GM18858 (cell line): ENCODE results near the gene GNA14.
"Not testable (repeated sequence)": the region's sequence is repeated elsewhere in the genome, so short reads cannot be mapped to it uniquely, and the experiment has no call there.

Experiments used
- ATAC-seq: cut with Tn5 transposase; IDR thresholded peaks from one replicate; pipeline ENCODE4 v1.9.1; 2021; ENCODE audit not compliant: unreplicated experiment

GNA14 gene

DNA sequence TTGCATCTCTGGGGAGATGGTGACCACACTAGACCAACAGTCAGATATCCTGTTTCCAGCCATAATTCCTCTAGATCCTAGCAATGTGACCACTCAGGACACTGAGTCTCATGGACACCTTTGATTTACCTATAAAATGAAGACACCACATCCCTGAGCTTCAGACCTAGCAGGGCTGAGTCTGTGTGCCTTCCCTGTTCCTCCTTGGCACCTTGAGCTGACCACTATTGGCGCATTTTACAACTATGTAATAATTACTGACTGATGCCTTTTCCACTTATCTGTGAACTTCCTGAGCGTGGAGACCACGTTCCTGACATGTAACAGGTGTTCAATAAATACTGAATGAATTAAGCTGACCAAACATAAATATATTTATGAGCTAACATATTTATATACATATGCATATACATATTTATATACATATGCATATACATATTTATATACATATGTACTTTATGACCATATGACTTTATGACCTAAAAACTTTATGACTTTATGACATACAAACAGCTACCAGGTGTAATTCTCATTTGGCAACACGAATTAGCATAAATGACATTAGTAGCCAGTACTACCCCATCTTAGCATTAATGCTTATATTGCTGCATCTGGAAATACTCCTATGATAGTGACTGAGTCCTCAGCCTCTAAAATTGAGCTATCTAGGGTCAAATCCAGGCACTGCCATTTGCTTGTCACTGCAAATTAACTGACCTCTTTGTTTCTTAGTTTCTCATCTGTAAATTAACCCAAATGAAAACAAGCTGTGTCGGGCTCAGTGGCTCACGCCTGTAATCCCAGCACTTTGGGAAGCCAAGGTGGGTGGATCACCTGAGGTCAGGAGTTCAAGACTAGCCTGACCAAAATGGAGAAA is 150.6 kb downstream of the GNA14 start:
- ATAC-seq: no peak

DNA sequence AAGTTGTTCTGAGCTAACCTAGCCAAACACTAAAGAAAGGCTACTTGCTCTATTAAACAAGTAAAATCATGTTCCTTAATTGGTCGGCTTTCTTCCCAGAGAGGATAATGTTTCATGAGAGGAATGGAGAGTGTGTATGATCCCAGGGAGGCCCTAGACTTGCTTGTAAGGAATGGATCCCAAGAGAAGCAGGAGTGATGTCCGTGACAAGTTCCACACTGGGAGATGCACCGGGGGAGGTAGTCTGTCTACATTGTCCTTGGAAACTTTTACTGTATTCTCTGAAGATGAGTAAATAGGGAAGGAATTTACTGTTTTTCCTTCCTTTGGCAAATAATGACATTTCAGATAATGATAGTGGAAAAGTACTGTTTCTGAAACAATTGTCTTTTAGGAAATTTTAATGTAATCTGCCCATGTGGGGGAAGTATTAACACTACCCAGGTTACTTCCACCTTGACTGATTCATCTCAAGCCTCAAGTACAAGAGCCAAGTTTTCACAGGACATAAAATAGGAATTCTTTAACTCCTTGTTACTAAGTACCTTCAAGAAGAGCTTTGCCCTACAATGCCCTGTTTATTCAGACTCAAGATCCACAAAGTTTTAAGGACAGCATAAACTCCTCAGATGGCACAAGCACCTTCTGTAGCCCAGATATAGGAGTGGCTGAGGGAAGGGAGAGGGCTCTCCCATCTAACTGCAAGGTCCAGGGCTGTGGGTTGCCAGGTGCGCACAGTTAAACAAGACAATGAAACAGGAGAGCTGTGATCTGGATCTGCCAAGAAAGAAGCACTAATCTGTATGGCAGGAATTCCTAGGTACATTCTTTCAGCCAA is 152.1 kb downstream of the GNA14 start:
- no peak for ATAC-seq

DNA sequence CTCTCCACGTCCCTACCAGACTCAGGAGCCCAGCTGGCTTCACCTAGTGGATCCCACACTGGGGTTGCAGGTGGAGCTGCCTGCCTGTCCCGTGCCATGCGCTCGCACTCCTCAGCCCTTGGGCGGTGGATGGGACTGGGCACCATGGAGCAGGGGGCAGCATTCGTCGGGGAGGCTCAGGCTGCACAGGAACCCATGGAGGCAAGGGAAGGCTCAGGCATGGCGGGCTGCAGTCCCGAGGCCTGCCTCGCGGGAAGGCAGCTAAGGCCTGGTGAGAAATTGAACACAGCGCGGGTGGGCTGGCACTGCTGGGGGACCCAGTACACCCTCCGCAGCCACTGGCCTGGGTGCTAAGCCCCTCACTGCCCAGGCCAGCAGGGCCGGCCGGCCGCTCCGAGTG is 157.8 kb downstream of the GNA14 start:
- not testable (repeated sequence) for ATAC-seq

DNA sequence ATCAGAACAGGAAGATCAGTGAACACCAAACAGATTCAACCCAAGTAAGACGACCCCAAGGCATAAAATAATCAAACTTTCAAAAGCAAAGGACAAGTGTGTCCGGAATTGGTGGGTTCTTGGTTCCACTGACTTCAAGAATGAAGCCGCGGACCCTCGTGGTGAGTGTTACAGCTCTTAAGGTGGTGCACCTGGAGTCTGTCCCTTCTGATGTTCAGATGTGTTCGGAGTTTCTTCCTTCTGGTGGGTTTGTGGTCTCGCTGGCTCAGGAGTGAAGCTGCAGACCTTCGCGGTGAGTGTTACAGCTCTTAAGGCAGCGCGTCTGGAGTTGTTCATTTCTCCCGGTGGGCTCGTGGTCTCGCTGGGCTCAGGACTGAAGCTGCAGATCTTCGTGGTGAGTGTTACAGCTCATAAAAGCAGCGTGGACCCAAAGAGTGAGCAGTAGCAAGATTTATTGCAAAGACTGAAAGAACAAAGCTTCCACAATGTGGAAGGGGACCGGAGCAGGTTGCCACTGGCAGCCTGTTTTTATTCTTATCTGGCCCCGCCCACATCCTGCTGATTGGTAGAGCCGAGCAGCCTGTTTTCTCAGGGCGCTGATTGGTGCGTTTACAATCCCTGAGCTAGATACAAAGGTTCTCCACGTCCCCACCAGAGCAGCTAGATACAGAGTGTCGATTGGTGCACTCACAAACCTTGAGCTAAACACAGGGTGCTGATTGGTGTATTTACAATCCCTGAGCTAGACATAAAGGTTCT is 158.5 kb downstream of the GNA14 start:
- ATAC-seq: not testable (repeated sequence)

DNA sequence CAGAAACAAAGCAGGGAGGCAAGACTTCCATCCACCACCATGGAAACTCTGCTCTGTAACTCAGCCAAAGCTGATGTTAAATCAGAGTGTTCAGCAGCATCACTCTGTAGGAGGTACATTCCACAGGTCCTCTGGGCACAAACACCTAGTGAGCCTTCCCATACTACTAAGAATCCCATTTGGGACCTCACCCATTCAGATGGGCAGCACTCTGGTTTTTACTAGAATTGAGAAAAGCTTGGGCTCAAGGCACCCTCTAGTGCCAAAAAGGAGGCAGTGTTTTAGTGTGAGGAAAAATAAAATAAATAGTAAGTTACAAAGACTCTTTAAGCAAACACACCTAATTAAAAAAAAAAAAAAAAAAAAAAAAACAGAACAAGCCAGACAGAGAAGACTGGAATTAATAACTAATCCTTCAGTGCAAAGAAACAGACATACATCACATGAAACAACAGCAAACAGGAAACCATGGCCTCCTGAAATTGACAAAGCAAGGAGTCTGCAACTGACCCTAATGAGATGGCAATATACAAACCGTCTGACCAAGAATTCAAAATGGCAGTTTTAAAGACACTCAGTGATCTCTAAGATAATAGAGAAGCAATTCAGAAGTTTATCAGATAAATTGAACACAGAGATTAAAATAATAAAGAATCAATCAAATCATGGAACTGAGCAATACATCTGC is 159.5 kb downstream of the GNA14 start:
- ATAC-seq: no peak

DNA sequence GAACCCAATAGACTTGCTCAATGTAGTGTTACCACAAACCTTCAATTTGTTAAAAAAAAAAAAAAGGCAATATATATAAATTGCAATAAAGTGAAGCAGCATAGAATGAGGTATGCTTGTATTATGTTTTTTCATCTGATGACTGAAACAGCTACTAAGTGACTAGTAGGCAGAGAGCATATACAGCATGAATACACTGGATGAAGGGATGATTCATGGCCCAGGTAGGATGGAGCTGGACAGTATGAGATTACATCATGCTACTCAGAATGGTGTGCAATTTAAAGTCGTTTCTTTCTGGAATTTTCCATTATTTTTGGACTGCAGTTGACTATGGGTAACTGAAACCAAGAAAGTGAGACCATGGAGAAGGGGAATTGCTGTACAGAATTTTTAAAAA is 161.2 kb downstream of the GNA14 start:
- no peak for ATAC-seq

DNA sequence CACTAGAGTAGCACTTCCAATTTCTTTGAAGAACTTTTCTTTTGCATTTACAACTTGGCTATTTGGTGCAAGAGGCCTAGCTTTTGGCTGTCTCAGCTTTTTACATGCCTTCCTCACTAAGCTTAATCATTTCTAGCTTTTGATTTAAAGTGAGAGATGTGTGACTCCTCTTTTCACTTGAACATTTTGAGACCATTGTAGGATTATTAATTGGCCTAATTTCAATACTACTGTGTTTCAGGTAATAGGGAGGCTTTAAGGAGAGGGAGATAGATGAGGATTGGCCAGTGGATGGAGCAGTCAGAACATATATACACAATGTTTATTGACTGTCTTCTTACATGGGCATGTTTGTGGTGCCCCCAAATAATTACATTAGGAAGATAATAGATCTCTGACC is 161.7 kb downstream of the GNA14 start:
- ATAC-seq: no peak

DNA sequence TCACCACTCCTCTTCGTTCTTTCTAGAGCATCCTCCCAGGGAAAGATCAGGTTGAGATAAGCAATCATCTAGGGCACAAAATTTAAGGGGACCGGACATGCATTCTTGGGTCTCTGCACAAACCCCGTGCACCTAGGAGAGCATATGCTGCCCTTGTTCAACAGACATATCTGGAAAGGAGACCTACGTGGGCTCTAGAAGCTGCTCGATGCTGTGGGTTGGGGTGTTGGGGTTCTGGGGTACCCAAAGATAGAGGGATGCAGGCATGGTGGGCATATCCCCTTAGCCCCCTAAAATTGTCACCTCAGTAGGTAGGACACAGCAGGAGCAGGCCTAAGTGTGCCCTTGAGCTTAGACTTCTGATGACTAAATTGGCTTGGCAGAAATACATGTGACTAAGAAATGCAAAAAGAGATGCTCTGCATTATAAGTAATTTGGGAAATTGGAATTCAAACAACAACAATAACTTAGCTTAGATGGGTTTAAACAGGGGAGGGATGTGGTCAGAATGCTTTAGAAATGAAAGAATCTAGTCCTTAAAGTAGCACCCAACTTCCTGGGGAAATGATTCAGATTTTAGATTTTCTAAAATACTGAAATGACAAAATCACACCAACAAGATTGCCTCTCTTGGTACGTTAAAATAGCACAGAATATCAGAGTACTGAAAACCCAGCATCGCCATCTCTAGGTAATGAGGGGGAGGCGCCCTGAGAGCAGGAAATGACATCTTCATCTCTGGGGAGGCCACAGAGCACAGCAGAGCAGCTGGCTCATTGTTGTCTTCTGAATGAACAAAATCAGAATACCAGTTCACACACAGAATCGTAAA is 172.3 kb downstream of the GNA14 start:
- peak; percentile 91 for ATAC-seq

DNA sequence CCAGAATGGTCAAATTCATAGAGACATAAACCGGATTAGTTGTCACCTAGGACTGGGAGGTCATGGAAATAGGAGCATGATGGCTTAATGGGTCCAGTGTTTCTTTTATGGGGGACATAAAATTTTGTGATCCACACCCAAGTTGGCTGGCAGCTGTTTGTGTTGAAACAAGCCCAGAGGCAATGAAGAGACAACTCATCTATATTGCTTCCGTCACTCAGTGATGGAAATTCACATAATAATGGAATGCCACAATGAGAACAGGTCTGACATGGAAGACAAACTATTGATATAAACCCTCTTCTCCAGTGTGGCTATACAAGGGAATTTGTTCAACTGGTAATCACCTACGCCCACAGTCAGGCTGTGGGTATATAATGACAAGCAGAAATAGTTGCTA is 173.2 kb downstream of the GNA14 start:
- ATAC-seq: no peak

DNA sequence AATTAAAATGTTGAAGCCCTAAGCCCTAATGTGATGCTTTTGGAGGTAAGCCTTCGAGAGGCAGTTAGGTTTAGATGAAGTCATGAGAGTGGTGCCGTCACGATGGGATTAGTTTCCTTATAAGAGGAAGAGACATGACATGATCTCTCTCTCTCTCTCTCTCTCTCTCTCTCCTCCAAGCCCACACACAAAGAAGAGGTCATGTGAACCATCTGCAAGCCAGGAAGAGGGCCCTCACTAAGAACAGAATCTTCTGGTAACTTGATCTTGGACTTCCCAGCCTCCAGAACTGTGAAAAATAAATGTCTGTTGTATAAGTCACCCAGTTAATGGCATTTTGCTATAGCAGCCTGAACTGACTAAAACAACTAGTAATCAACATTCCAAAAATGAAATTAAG is 175.5 kb downstream of the GNA14 start:
- no peak for ATAC-seq

DNA sequence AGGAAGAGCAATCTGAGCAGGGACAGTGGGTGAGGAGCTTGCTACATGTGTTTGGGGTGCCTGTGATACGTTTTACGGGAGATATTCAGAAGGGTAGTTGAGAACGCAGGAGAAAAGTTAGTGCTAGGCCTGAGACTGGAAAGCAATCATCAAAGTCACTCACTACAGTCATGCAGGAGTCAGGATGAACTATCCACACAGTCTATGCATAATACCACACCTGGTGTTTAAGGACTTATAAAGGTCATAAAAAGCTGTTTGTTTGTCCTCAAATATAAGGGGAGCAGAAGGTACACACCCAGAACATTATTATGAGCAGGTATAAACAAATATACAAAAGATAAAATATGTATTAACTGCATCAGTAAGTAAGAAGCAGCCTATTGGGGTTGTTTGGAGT is 176.6 kb downstream of the GNA14 start:
- ATAC-seq: no peak

DNA sequence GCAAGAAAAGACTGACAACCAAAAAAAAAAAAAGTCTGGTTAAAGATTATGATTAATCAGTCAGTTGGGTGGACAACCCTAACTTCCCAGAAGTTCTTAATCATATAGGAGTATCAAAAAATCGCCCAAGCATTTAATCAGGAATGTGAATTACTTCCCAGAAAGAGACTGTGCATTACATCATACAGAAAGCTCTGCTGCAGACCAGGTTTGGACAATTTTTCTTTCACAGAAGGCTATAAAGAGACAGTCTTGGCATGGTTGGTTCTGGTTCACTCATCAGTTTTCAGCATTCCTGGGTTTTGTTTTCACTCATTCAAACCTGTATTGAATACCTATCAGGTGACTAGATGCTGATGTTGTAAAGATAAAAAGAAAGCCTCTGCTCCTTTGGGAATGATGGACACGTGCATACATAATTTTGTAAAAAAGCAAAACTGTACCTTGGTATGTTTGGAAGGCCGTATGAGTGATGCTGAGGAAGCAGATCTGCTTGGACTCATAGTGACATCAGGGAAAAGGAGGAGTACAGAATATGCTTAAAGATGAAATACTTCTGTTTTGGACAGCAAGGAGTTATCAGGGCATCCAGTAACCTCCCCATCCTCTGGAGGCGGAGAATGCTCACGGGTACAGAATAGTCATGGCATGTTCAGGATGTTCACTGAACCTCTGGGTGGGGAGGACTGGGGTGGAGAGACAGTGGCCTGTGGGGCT is 178.4 kb downstream of the GNA14 start:
- no peak for ATAC-seq

DNA sequence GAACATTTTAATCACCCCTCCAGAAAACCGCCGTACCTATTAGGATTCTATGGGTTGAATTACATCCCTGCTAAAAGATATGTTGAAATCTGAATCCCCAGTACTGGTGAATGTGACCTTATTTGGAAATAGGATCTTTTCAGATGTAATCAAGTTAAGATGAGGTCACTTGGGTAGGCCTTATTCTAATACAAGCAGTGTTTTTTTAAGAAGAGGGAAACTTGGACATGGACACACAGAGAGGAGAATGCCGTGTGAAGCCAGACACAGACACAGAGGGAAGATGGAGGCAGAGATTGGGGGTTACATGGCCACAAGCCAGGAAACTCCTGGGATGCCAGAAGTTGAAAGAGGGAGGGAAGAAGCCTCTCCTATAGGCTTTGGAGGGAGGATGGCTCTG is 183.5 kb downstream of the GNA14 start:
- ATAC-seq: no peak

DNA sequence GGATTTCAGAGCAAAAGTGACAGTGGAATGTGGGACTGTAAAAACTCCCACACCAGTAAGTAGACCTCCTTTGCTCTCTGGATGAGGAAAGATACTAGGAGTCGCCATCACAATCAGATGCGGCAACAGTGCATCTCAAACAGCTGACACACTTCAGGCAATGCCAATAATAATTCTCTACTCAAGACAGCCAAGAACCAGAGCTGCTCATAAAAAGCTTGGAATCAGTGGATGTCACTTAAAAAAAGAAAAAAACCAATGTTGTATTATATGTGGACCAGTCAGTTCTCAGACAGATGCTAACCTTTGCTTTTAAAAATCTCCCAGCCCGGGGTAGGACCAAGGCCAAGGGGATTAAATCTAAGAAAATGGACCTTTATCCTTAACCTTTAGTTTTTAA is 185.0 kb downstream of the GNA14 start:
- ATAC-seq: no peak

DNA sequence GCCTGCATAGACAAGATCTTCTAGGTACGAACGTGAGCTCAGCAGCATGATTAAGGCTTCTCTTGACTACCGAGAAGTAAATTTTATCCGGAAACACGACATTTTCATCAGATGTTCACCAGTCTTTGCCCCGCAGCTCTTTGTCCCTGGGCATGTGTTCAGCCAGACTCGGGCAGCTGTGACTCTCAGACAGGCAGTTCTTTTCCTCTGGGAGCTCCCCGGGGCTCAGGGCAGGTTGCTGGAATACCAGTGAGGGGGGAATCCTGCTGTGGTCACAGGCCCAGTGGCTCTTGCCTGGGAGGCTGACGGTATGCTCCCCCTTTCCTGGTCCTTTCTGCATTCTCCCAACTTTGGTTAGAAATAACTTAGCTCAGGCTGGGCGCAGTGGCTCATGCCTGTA is 186.1 kb downstream of the GNA14 start:
- no peak for ATAC-seq

DNA sequence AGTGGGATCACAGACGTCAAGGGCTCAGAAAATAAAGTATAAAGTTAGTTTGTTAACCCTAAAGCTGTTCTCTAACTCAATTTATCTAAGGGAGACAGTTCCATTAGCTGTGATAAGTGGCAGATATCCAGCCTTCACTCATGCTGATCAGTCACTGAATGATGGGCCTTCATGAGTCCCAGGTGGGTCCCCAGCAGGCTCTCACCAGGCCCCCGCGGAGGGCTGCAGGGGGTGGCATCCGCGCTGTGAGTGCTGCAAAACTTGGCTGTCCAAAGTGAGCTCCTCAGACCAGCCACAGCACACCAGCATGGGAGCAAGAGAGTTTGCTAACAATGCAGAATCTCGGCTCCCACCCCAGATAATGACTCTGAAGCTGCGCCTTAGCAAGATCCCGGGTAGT is 187.2 kb downstream of the GNA14 start:
- no peak for ATAC-seq

DNA sequence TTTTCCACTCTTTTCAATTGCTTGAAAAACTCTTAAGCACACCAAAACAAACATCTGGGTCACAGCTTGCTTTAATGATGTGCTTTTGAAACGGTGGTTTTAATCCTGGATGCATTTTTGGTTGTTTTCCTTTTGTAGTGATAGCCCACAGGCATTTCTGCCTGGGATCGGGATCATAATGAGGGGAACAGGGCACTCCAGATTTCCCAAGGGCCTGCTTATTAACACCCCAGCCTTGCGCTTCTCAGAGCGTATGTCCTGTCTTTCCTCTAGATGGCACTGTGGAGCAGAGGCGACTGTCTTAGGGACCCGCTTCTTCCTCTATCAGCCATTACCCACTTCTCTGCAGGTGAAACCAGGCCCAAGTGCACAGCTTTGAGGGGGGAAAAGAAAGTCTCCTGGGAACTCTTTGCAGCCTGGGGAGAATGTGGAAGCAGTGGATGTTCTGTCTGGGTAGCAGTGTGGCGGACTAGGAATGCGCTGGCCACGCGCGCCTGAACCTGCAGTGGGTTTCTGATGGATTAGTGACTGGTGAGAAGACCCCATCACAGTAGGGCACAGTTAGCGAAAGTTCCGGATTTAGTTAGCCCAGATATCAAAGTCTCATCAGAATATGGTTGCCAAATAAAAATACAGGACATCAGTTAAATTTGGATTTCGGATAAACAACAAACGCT is 190.1 kb downstream of the GNA14 start:
- peak; percentile 83 for ATAC-seq

DNA sequence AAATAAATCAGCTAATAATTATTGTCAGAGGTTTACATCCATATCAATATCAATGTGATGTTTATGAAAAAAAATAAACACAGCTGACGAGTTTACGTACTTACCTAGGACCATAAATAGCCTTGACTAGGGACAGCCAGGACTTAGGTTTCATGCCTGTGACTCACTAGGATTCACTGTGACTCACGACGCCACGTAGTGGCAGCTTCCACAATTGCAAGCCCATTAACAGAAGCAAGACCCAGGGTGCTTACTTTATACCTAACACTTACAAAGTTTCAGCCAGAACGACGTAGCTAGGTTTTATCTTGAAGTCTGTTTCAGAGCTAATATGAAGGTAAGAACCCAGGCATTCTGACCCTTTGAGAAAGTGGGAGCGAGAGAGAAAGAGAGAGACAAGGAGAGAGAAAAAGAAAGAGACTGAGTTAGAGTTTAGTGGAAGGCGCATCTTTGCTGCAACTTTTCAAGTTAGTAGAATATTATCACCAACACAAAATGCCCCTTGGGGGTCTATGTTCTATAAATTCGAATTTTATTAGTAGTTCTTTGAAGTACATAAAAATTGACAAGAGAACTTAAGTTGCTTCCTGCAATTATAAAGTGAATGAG is 191.2 kb downstream of the GNA14 start:
- peak; percentile 89 for ATAC-seq
